IMR-90 (cell line): ENCODE results near the gene ALDH8A1. TPM values are rescaled to one million over a fixed set of nuclear protein-coding genes. Genes with fewer than 3 reads are reported as not detected.

Experiments used
- ATAC-seq: fragments of 200-7000 bp; cut with Tn5 transposase; 2 replicates; pipeline ENCODE4 v1.9.1; 2020; ENCODE audit warnings: low read depth, mild to moderate bottlenecking, moderate library complexity
- BruUV-seq: library from RNA; stranded (reverse); fragments of 400-500 nt; replicated peaks from 2 replicates; lab custom pipeline; 2021; lab: Mats Ljungman, UMichigan
- CTCF ChIA-PET: fragments of 300-600 bp; formaldehyde crosslinking; extraction: SDS; loops from one replicate; lab custom pipeline; 2021; ENCODE audit warnings: antibody characterized with exemption; lab: Yijun Ruan, JAX
- POLR2A ChIA-PET: fragments of 300-600 bp; sonication (Branson Sonifier 250); formaldehyde crosslinking; loops from one replicate; lab custom pipeline; 2022; ENCODE audit warnings: antibody characterized with exemption; ENCODE audit not compliant: unreplicated experiment; lab: Charles Lee
- DNase-seq: peaks from one replicate; pipeline ENCODE4 v3.0.0; 2013
- H2AFZ ChIP-seq: replicated peaks from 2 replicates; pipeline ENCODE3; 2013; ENCODE audit warnings: low read length, mild to moderate bottlenecking; ENCODE audit not compliant: poor library complexity
- H2AK5ac ChIP-seq: 2 replicates; pipeline ENCODE4 v1.6.1; 2013; ENCODE audit warnings: low read depth, low read length, inconsistent platforms
- H2AK9ac ChIP-seq: replicated peaks from 2 replicates; pipeline ENCODE3; 2013; ENCODE audit warnings: mild to moderate bottlenecking, low read depth, low read length, moderate library complexity; ENCODE audit not compliant: poor library complexity
- H2BK120ac ChIP-seq: 2 replicates; pipeline ENCODE4 v1.6.1; 2013; ENCODE audit warnings: low read depth, low read length, inconsistent platforms
- H2BK15ac ChIP-seq: 3 replicates; pipeline ENCODE4 v1.6.1; 2013; ENCODE audit warnings: low read depth, low read length, inconsistent platforms
- H2BK20ac ChIP-seq: 2 replicates; pipeline ENCODE4 v1.6.1; 2013; ENCODE audit warnings: low read depth, mild to moderate bottlenecking, inconsistent platforms, low read length, moderate library complexity
- H2BK5ac ChIP-seq: 2 replicates; pipeline ENCODE4 v1.6.1; 2013; ENCODE audit warnings: mild to moderate bottlenecking, low read depth, low read length, inconsistent platforms; ENCODE audit not compliant: poor library complexity, severe bottlenecking
- H3K14ac ChIP-seq: replicated peaks from 2 replicates; pipeline ENCODE4 v1.6.1; 2013; ENCODE audit warnings: low read depth, low read length, inconsistent platforms
- H3K18ac ChIP-seq: 2 replicates; pipeline ENCODE4 v1.6.1; 2013; ENCODE audit warnings: low read depth, low read length, control low read depth
- H3K23ac ChIP-seq: 2 replicates; pipeline ENCODE4 v1.6.1; 2013; ENCODE audit warnings: low read depth, low read length, inconsistent platforms
- H3K27ac ChIP-seq: 2 replicates; pipeline ENCODE4 v1.5.1; 2013; ENCODE audit warnings: mild to moderate bottlenecking, control low read depth, low read length; ENCODE audit not compliant: insufficient read depth
- H3K27me3 ChIP-seq: 2 replicates; pipeline ENCODE4 v1.6.1; 2013; ENCODE audit warnings: low read length; ENCODE audit not compliant: control insufficient read depth, insufficient read depth
- H3K36me3 ChIP-seq: 2 replicates; pipeline ENCODE4 v1.6.1; 2013; ENCODE audit warnings: low read length, mixed read lengths; ENCODE audit not compliant: control insufficient read depth, insufficient read depth
- H3K4ac ChIP-seq: 2 replicates; pipeline ENCODE4 v1.6.1; 2013; ENCODE audit warnings: low read depth, low read length, inconsistent platforms
- H3K4me1 ChIP-seq: 2 replicates; pipeline ENCODE4 v1.6.1; 2013; ENCODE audit warnings: low read length, mixed read lengths; ENCODE audit not compliant: control insufficient read depth, insufficient read depth
- H3K4me2 ChIP-seq: 2 replicates; pipeline ENCODE4 v1.6.1; 2013; ENCODE audit warnings: low read depth, mild to moderate bottlenecking, control low read depth, low read length, moderate library complexity
- H3K4me3 ChIP-seq: 2 replicates; pipeline ENCODE4 v1.5.1; 2013; ENCODE audit warnings: low read depth, mild to moderate bottlenecking, control low read depth, low read length, moderate library complexity; ENCODE audit not compliant: insufficient read depth
- H3K56ac ChIP-seq: 2 replicates; pipeline ENCODE4 v1.6.1; 2013; ENCODE audit warnings: low read length, inconsistent platforms; ENCODE audit not compliant: insufficient read depth; ENCODE audit errors: extremely low read depth
- H3K79me1 ChIP-seq, 2 experiments: 2 replicates each; pipeline ENCODE4 v1.6.1; 2013; ENCODE audit warnings: low read length in 2 of 2, inconsistent platforms in 1 of 2, low read depth in 1 of 2
- H3K9ac ChIP-seq: 2 replicates; pipeline ENCODE4 v1.6.1; 2013; ENCODE audit warnings: low read depth, low read length, control low read depth
- H3K9me1 ChIP-seq: 2 replicates; pipeline ENCODE4 v1.6.1; 2013; ENCODE audit warnings: low read length, inconsistent platforms; ENCODE audit not compliant: insufficient read depth
- H3K9me3 ChIP-seq: 2 replicates; pipeline ENCODE4 v1.6.1; 2013; ENCODE audit warnings: low read length; ENCODE audit not compliant: control insufficient read depth, insufficient read depth
- H4K20me1 ChIP-seq: 2 replicates; pipeline ENCODE4 v1.6.1; 2013; ENCODE audit warnings: low read length, inconsistent platforms; ENCODE audit not compliant: insufficient read depth
- H4K5ac ChIP-seq: 2 replicates; pipeline ENCODE4 v1.6.1; 2013; ENCODE audit warnings: mild to moderate bottlenecking, low read depth, low read length, control low read depth
- H4K8ac ChIP-seq, 2 experiments: 2 replicates each; pipeline ENCODE4 v1.6.1; 2013; ENCODE audit warnings: low read depth in 2 of 2, low read length in 2 of 2, control low read depth in 1 of 2, inconsistent platforms in 1 of 2
- H4K91ac ChIP-seq: 2 replicates; pipeline ENCODE4 v1.6.1; 2013; ENCODE audit warnings: low read depth, low read length, inconsistent platforms; ENCODE audit not compliant: insufficient read depth
- BHLHE40 ChIP-seq: fragments of 150-350 bp; IDR thresholded peaks from 2 replicates; pipeline ENCODE4 v1.6.1; 2016; ENCODE audit warnings: mild to moderate bottlenecking, low read depth, low read length
- CEBPB ChIP-seq: IDR thresholded peaks from 2 replicates; pipeline ENCODE4 v1.6.1; 2012; ENCODE audit warnings: low read depth, low read length, improper control_type of control experiment
- CHD1 ChIP-seq: IDR thresholded peaks from 2 replicates; pipeline ENCODE4 v1.6.1; 2012; ENCODE audit warnings: low read depth, low read length, improper control_type of control experiment
- ELK1 ChIP-seq: fragments of 150-350 bp; IDR thresholded peaks from 2 replicates; pipeline ENCODE4 v1.6.1; 2016; ENCODE audit warnings: low read depth, mild to moderate bottlenecking, low read length, moderate library complexity, borderline replicate concordance
- FOS ChIP-seq: fragments of 150-350 bp; IDR thresholded peaks from 2 replicates; pipeline ENCODE4 v1.6.1; 2016; ENCODE audit warnings: low read depth, low read length
- MAFK ChIP-seq: IDR thresholded peaks from 2 replicates; pipeline ENCODE4 v1.6.1; 2012; ENCODE audit warnings: low read depth, low read length, improper control_type of control experiment
- MAZ ChIP-seq: IDR thresholded peaks from 2 replicates; pipeline ENCODE4 v1.6.1; 2012; ENCODE audit warnings: low read depth, mild to moderate bottlenecking, low read length, improper control_type of control experiment, moderate library complexity, borderline replicate concordance
- NFE2L2 ChIP-seq: fragments of 150-350 bp; IDR thresholded peaks from 2 replicates; pipeline ENCODE4 v1.6.1; 2016; ENCODE audit warnings: low read depth, mild to moderate bottlenecking, low read length
- POLR2A ChIP-seq: IDR thresholded peaks from 2 replicates; pipeline ENCODE4 v1.6.1; 2012; ENCODE audit warnings: mild to moderate bottlenecking, low read depth, low read length
- RCOR1 ChIP-seq: IDR thresholded peaks from 2 replicates; pipeline ENCODE4 v1.6.1; 2012; ENCODE audit warnings: mild to moderate bottlenecking, low read length, improper control_type of control experiment; ENCODE audit not compliant: insufficient replicate concordance
- USF2 ChIP-seq: fragments of 150-350 bp; IDR thresholded peaks from 2 replicates; pipeline ENCODE4 v1.6.1; 2017; ENCODE audit warnings: mild to moderate bottlenecking, antibody characterized with exemption, low read length, low read depth
- WGBS, 2 experiments: methylation state at CpG; one replicate each; pipeline versions ENCODE4 v1.1.5 to v1.1.7; 2013; ENCODE audit warnings: missing lambda C conversion rate in 2 of 2; ENCODE audit not compliant: insufficient read length in 1 of 2; ENCODE audit errors: extremely low coverage in 2 of 2; 5-methylcytosine and 5-hydroxymethylcytosine counted together
- dilution Hi-C: fragments of 300-500 bp; cut with HindIII; formaldehyde crosslinking; loops from one replicate; pipeline ENCODE4 v1.14.3; 2018; ENCODE audit warnings: low sequenced_read_pairs; ENCODE audit not compliant: unreplicated experiment
- in situ Hi-C: fragments of 300-500 bp; cut with MboI; formaldehyde crosslinking; loops from 3 replicates; pipeline ENCODE4 v1.14.3; 2019; ENCODE audit warnings: low sequenced_read_pairs, inconsistent platforms, mixed read lengths
- intact Hi-C: fragments of 100-400 bp; cut with micrococcal nuclease; formaldehyde crosslinking; loops from 2 replicates; pipeline ENCODE4 v1.10.0; 2022
- polyA plus RNA-seq, 3 experiments: library from polyadenylated mRNA; depleted of rRNA; stranded (reverse); fragments of >200 nt; gene quantifications; 2 replicates each; pipeline ENCODE4 v1.2.3, GENCODE V29; 2012; ENCODE audit warnings: low replicate concordance in 1 of 3
- total RNA-seq: library from RNA; depleted of rRNA; stranded (reverse); fragments of >200 nt; gene quantifications from 2 replicates; pipeline ENCODE4 v1.2.3, GENCODE V29; 2012

ALDH8A1 gene
- total and polyA plus RNA-seq, 2 of the 4 experiments (the other 2 are of a cell fraction): under 0.01 to 0.15 TPM

GRCh38 chr6:134934793-134935485 lies 15.0 kb downstream of the ALDH8A1 start:
- Histone ChIP-seq H2BK15ac (no peak overlapping the region), H2BK120ac (no peak overlapping the region), H4K5ac (no peak overlapping the region), H3K27me3 (no peaks in the 10 kb centered on the region), H3K36me3 (no peaks in the 10 kb centered on the region), H3K4me1 (peaks cover 18% of the 10 kb centered on the region), H2AFZ (no peak overlapping the region), H3K79me1 (no peaks in the 10 kb centered on the region), H3K18ac (peak overlapping the region; percentile 42; the same call in 1 of the 2 replicates), H2BK5ac (no peak overlapping the region), H3K4ac (no peak overlapping the region), H3K23ac (no peak overlapping the region), H3K4me2 (no peak overlapping the region), H3K9me3 (peaks cover 2% of the 10 kb centered on the region; the same call in 1 of the 2 replicates), H3K14ac (no peak overlapping the region), H4K8ac (no peak overlapping the region), H2AK9ac (no peak overlapping the region), H3K4me3 (no peak overlapping the region), H3K9ac (no peak overlapping the region), H4K91ac (no peak overlapping the region), H3K27ac (no peak overlapping the region), H4K20me1 (no peaks in the 10 kb centered on the region), H2BK20ac (no peak overlapping the region), H3K9me1 (peaks cover 11% of the 10 kb centered on the region), H3K56ac (no peak overlapping the region), H2AK5ac (no peak overlapping the region)
- no CpG with 5 or more reads among the region's 5 CpGs for WGBS, 2 experiments
- BruUV-seq: no TSS peak
- ATAC-seq: no peak
- DNase-seq: peak; percentile 67
- ChIA-PET CTCF (interaction anchor here (1.1 to 1.3 kb wide), 2 partner anchors 13 to 779 kb away, joined by 3 to 6 read pairs; no protein-coding TSS in a partner anchor), POLR2A (no interaction called here)
- intact Hi-C loops: no loop called here
- dilution Hi-C loops: no loop called here
- TF ChIP-seq FOS (no peak), ELK1 (no peak), BHLHE40 (no peak), POLR2A (no peak), CHD1 (no peak), MAZ (no peak), NFE2L2 (no peak), USF2 (no peak), CEBPB (no peak), RCOR1 (no peak), MAFK (no peak)
- in situ Hi-C loops: no loop called here
